DOHH2 (cell line): ENCODE results near the gene VSNL1.

Experiments
- EZH2phosphoT487 ChIP-seq: fragments of 200-600 bp; sonication (generic); IDR thresholded peaks from 2 replicates; pipeline ENCODE4 v1.6.1; 2017; ENCODE audit warnings: borderline replicate concordance, mild to moderate bottlenecking, antibody characterized with exemption, low read length, moderate library complexity, mixed read lengths
- TF ChIP-seq, protein P1 (sequence below): fragments of 200-600 bp; sonication (generic); IDR thresholded peaks from one replicate; pipeline ENCODE4 v1.5.1; 2014; ENCODE audit warnings: antibody characterized with exemption, mild to moderate bottlenecking, low read depth, low read length; ENCODE audit not compliant: poor library complexity, severe bottlenecking

- TF ChIP-seq, protein P1, sequence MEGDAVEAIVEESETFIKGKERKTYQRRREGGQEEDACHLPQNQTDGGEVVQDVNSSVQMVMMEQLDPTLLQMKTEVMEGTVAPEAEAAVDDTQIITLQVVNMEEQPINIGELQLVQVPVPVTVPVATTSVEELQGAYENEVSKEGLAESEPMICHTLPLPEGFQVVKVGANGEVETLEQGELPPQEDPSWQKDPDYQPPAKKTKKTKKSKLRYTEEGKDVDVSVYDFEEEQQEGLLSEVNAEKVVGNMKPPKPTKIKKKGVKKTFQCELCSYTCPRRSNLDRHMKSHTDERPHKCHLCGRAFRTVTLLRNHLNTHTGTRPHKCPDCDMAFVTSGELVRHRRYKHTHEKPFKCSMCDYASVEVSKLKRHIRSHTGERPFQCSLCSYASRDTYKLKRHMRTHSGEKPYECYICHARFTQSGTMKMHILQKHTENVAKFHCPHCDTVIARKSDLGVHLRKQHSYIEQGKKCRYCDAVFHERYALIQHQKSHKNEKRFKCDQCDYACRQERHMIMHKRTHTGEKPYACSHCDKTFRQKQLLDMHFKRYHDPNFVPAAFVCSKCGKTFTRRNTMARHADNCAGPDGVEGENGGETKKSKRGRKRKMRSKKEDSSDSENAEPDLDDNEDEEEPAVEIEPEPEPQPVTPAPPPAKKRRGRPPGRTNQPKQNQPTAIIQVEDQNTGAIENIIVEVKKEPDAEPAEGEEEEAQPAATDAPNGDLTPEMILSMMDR: no peak
- TF ChIP-seq EZH2phosphoT487: no peak
Observed at GRCh38 chr2:17558053-17558452, 17.6 kb downstream of the VSNL1 start.
